Endothelial cell of umbilical vein (primary cell): ENCODE results near the gene KISS1R.

Experiments
- CTCF ChIP-seq, 2 donors: IDR thresholded peaks; 1 replicate in 1 of 2; 2 replicates in 1 of 2; pipeline ENCODE4 v1.5.1; 2011; ENCODE audit warnings: low read length in 2 of 2, mild to moderate bottlenecking in 2 of 2, moderate library complexity in 2 of 2, control low read depth in 1 of 2, inconsistent platforms in 1 of 2, low read depth in 1 of 2; ENCODE audit not compliant: insufficient read depth in 1 of 2; ENCODE audit errors: extremely low read depth in 1 of 2
- EZH2 ChIP-seq: IDR thresholded peaks from 2 replicates; pipeline ENCODE4 v1.6.1; 2012; ENCODE audit warnings: borderline replicate concordance, low read depth, mild to moderate bottlenecking, moderate library complexity, low read length, inconsistent platforms; ENCODE audit not compliant: severe bottlenecking
- FOS ChIP-seq: IDR thresholded peaks from 2 replicates; pipeline ENCODE4 v1.6.1; 2011; ENCODE audit warnings: mild to moderate bottlenecking, low read length, moderate library complexity, borderline replicate concordance; ENCODE audit not compliant: insufficient read depth
- GATA2 ChIP-seq: IDR thresholded peaks from 2 replicates; pipeline ENCODE4 v1.7.0; 2011; ENCODE audit warnings: low read depth, mild to moderate bottlenecking, moderate library complexity, mixed read lengths, low read length; ENCODE audit not compliant: insufficient read length, insufficient read depth
- JUN ChIP-seq: IDR thresholded peaks from 2 replicates; pipeline ENCODE4 v1.6.1; 2011; ENCODE audit warnings: borderline replicate concordance, low read depth; ENCODE audit not compliant: insufficient read length, insufficient read depth
- MYC ChIP-seq: IDR thresholded peaks from one replicate; pipeline ENCODE4 v1.6.1; 2011; ENCODE audit warnings: mild to moderate bottlenecking, low read depth, low read length
- POLR2A ChIP-seq: IDR thresholded peaks from 2 replicates; pipeline ENCODE4 v1.6.1; 2012; ENCODE audit warnings: low read depth, mild to moderate bottlenecking, control low read depth, low read length
- POLR2AphosphoS5 ChIP-seq: IDR thresholded peaks from 2 replicates; pipeline ENCODE4 v1.6.1; 2012; ENCODE audit warnings: low read depth, mild to moderate bottlenecking, control low read depth, low read length, moderate library complexity; ENCODE audit not compliant: insufficient read depth
- TF ChIP-seq, protein P1 (sequence below): IDR thresholded peaks from 2 replicates; pipeline ENCODE4 v1.6.1; 2011; ENCODE audit not compliant: insufficient read depth, insufficient read length

GRCh38 chr19:947090-947706, 30.1 kb downstream of the KISS1R start:
- TF ChIP-seq POLR2A = no peak
- TF ChIP-seq CTCF (IDR thresholded peaks at IDR 0.05; ENCODE audit: extremely low read depth in 1 of 2, insufficient read depth in 1 of 2, low read depth in 1 of 2, low read length in 2 of 2) = no peak
- TF ChIP-seq, protein P1, sequence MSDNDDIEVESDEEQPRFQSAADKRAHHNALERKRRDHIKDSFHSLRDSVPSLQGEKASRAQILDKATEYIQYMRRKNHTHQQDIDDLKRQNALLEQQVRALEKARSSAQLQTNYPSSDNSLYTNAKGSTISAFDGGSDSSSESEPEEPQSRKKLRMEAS = no peak
- no peak for TF ChIP-seq EZH2
- TF ChIP-seq POLR2AphosphoS5 = no peak
- no peak for TF ChIP-seq FOS
- no peak for TF ChIP-seq MYC
- TF ChIP-seq JUN = no peak
- TF ChIP-seq GATA2 = no peak
